Measurements from ENCODE around the gene HIGD1A. TPM values are rescaled to one million over a fixed set of nuclear protein-coding genes. Genes with fewer than 3 reads are reported as not detected.
A peak's percentile ranks its signal among the peaks of the same experiment; 100 is the strongest.

Gene HIGD1A
- total RNA-seq, 1 experiment from 2014 or later: 154 TPM

GRCh38 chr3:42809202-42809601, 4.9 kb upstream of the HIGD1A start, which contains the start of gene ACKR2:
TSS of gene ACKR2 (plus strand) at chr3:42809445. CDS start at chr3:42864503, 55,058 bp downstream.
- H3K27me3 ChIP-seq (ENCODE audit: low read length): no peaks in the 10 kb centered on the region
- BruUV-seq (replicated peaks): no TSS peak
- H4K20me1 ChIP-seq (ENCODE audit: low read length): no peaks in the 10 kb centered on the region
- H3K79me2 ChIP-seq (ENCODE audit: low read length): peaks cover under 1% of the 10 kb centered on the region
- H3K4me3 ChIP-seq (ENCODE audit: low read length): no peak within 1 kb of the TSS
- H3K27ac ChIP-seq (ENCODE audit: low read length): no peak within 1 kb of the TSS
- no peak within 1 kb of the TSS for H3K4me2 ChIP-seq (ENCODE audit: low read length)
- peak; percentile 62 for DNase-seq
- H3K9me3 ChIP-seq (ENCODE audit: low read length): no peaks in the 10 kb centered on the region
- H3K4me1 ChIP-seq (ENCODE audit: insufficient read depth, low read length): peaks cover 17% of the 10 kb centered on the region
- TF ChIP-seq EZH2 (IDR thresholded peaks at IDR 0.05; ENCODE audit: low read length, unreplicated experiment) (no peak), EZH2phosphoT487 (IDR thresholded peaks at IDR 0.05; ENCODE audit: borderline replicate concordance, low read length) (no peak), CTCF (conservative IDR thresholded peaks at IDR 0.05; ENCODE audit: low read depth, low read length) (no peak)
- no peaks in the 10 kb centered on the region for H3K36me3 ChIP-seq (ENCODE audit: low read depth, low read length)
- no peaks in the 10 kb centered on the region for H3K9me2 ChIP-seq (replicated peaks; ENCODE audit: low read length)
- intact Hi-C loops (cut with micrococcal nuclease): no loop called here
- H3K9ac ChIP-seq (ENCODE audit: low read length): no peak within 1 kb of the TSS
- POLR2A ChIA-PET (ENCODE audit: unreplicated experiment): interaction anchor here (0.6 kb wide), 1 partner anchor 311 kb away, joined by 3 read pairs; no protein-coding TSS in a partner anchor
- H3F3A ChIP-seq (ENCODE audit: low read length, unreplicated experiment): no peaks in the 10 kb centered on the region
- CTCF ChIA-PET: no interaction called here
- ATAC-seq: no peak
- H2AFZ ChIP-seq (ENCODE audit: low read length): no peak within 1 kb of the TSS

GRCh38 chr3:42807929-42808328, 3.6 kb upstream of the HIGD1A start:
- Histone ChIP-seq H3K4me1 (ENCODE audit: insufficient read depth, low read length) (peaks cover 18% of the 10 kb centered on the region), H4K20me1 (ENCODE audit: low read length) (no peaks in the 10 kb centered on the region), H3K9me3 (ENCODE audit: low read length) (no peaks in the 10 kb centered on the region), H3K27ac (ENCODE audit: low read length) (no peak overlapping the region), H2AFZ (ENCODE audit: low read length) (no peak overlapping the region), H3K4me3 (ENCODE audit: low read length) (no peak overlapping the region), H3K36me3 (ENCODE audit: low read depth, low read length) (no peaks in the 10 kb centered on the region), H3K9ac (ENCODE audit: low read length) (no peak overlapping the region), H3K4me2 (ENCODE audit: low read length) (no peak overlapping the region), H3K79me2 (ENCODE audit: low read length) (peaks cover 13% of the 10 kb centered on the region), H3K27me3 (ENCODE audit: low read length) (no peaks in the 10 kb centered on the region), H3F3A (ENCODE audit: low read length, unreplicated experiment) (no peaks in the 10 kb centered on the region), H3K9me2 (replicated peaks; ENCODE audit: low read length) (no peaks in the 10 kb centered on the region)
- BruUV-seq (replicated peaks): no TSS peak
- intact Hi-C loops (cut with micrococcal nuclease): no loop called here
- ChIA-PET CTCF (no interaction called here), POLR2A (ENCODE audit: unreplicated experiment) (no interaction called here)
- TF ChIP-seq EZH2 (IDR thresholded peaks at IDR 0.05; ENCODE audit: low read length, unreplicated experiment): no peak
- no peak for TF ChIP-seq EZH2phosphoT487 (IDR thresholded peaks at IDR 0.05; ENCODE audit: borderline replicate concordance, low read length)
- TF ChIP-seq CTCF (conservative IDR thresholded peaks at IDR 0.05; ENCODE audit: low read depth, low read length): no peak
- ATAC-seq: no peak
- peak; percentile 28 for DNase-seq

- no peak for ATAC-seq
- no TSS peak for BruUV-seq (replicated peaks)
- Histone ChIP-seq H4K20me1 (ENCODE audit: low read length) (peaks cover 7% of the 10 kb centered on the region; the same call in 1 of the 2 replicates), H3K4me2 (ENCODE audit: low read length) (peak overlapping the region; percentile 91), H3K27ac (ENCODE audit: low read length) (peak overlapping the region; percentile 62), H3F3A (ENCODE audit: low read length, unreplicated experiment) (no peaks in the 10 kb centered on the region), H3K36me3 (ENCODE audit: low read depth, low read length) (0 out of 2 replicates have a peak, but pooled peaks cover 3% of the 10 kb centered on the region), H3K79me2 (ENCODE audit: low read length) (peaks cover 40% of the 10 kb centered on the region), H2AFZ (ENCODE audit: low read length) (peak overlapping the region; percentile 80; the same call in 1 of the 2 replicates), H3K4me3 (ENCODE audit: low read length) (peak overlapping the region; percentile 97), H3K9ac (ENCODE audit: low read length) (peak overlapping the region; percentile 99), H3K27me3 (ENCODE audit: low read length) (no peaks in the 10 kb centered on the region), H3K4me1 (ENCODE audit: insufficient read depth, low read length) (peaks cover 34% of the 10 kb centered on the region), H3K9me3 (ENCODE audit: low read length) (no peaks in the 10 kb centered on the region), H3K9me2 (replicated peaks; ENCODE audit: low read length) (no peaks in the 10 kb centered on the region)
- intact Hi-C loops (cut with micrococcal nuclease): no loop called here
- TF ChIP-seq EZH2 (IDR thresholded peaks at IDR 0.05; ENCODE audit: low read length, unreplicated experiment) (no peak), CTCF (conservative IDR thresholded peaks at IDR 0.05; ENCODE audit: low read depth, low read length) (no peak), EZH2phosphoT487 (IDR thresholded peaks at IDR 0.05; ENCODE audit: borderline replicate concordance, low read length) (no peak)
- POLR2A ChIA-PET (ENCODE audit: unreplicated experiment): interaction anchor here (0.6 to 1.3 kb wide), 8 partner anchors 9 to 1360 kb away, joined by 3 to 13 read pairs (median 3); no protein-coding TSS in a partner anchor
- DNase-seq: no peak
- CTCF ChIA-PET: interaction anchor here (1.1 kb wide), 1 partner anchor 25 kb away, joined by 4 read pairs; no protein-coding TSS in a partner anchor
Observed at GRCh38 chr3:42805141-42805821, 991 bp upstream of the HIGD1A start.

All from PC-3 (cell line).